AG04449 (cell line): ENCODE measurements around the gene RINL.
A peak's percentile ranks its signal among the peaks of the same experiment; 100 is the strongest.

ENCODE experiments used
- CTCF ChIA-PET: fragments of 350-600 bp; formaldehyde crosslinking; extraction: SDS; loops from one replicate; lab custom pipeline; 2021; ENCODE audit warnings: antibody characterized with exemption; lab: Yijun Ruan, JAX
- POLR2A ChIA-PET: fragments of 400-600, 350-600 bp; formaldehyde crosslinking; extraction: SDS; loops from one replicate; lab custom pipeline; 2020; ENCODE audit warnings: antibody characterized with exemption, inconsistent platforms; lab: Yijun Ruan, JAX
- DNase-seq: peaks from one replicate; pipeline ENCODE4 v3.0.0-alpha.2; 2010; ENCODE audit warnings: low read depth, low spot score
- H3K4me3 ChIP-seq: 2 replicates; pipeline ENCODE4 v1.5.1; 2011; ENCODE audit warnings: low read depth, mild to moderate bottlenecking, control low read depth, low read length
- TF ChIP-seq, protein P1 (sequence below): IDR thresholded peaks from one replicate; pipeline ENCODE4 v1.5.1; 2011; ENCODE audit warnings: mild to moderate bottlenecking, moderate library complexity, low read length, control low read depth, inconsistent platforms; ENCODE audit not compliant: insufficient read depth; ENCODE audit errors: missing control alignments

The RINL gene

DNA sequence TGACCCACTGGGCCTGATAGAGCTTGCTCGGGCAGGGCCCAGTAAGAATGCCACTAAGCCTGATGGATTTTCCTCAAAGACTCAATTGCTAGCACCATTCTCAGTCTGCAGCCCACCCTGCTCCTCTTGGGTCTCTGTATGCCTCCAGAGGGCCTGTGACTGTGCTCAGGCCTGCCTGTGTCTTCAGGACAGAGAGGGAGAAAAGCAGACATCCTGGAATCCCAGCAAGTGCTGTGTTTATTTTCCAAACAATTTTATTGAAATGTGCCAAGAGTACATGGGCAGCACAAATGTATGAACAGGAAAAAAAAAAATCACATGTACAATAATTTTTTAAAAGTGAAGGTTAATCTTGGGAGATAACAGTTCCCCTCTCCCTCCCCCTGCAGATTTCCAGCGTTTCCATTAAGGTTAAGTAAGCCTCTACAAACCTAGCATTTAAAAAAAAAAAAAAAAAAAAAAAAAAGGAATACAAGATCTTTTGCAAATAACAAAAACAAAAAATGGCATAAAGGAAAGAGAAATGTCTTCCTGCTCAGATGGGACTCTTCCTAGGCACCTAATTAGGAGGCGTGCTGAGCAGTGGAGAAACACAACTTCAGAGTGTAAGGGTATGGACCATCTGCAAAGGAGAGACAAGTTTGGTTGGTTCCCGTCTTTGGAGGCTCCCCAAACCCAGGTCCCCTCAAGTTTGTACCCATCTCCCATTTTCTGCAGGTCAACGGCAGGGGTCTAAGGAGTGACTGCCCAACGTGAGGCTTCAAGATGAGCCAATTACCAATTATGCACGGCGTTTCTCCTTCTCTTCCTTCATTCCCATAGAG lies 41.7 kb downstream of the RINL start:
- ChIA-PET CTCF (no interaction called here), POLR2A (interaction anchor here (1.2 kb wide), 1 partner anchor 13 kb away, joined by 7 read pairs; no protein-coding TSS in a partner anchor)
- TF ChIP-seq, protein P1, sequence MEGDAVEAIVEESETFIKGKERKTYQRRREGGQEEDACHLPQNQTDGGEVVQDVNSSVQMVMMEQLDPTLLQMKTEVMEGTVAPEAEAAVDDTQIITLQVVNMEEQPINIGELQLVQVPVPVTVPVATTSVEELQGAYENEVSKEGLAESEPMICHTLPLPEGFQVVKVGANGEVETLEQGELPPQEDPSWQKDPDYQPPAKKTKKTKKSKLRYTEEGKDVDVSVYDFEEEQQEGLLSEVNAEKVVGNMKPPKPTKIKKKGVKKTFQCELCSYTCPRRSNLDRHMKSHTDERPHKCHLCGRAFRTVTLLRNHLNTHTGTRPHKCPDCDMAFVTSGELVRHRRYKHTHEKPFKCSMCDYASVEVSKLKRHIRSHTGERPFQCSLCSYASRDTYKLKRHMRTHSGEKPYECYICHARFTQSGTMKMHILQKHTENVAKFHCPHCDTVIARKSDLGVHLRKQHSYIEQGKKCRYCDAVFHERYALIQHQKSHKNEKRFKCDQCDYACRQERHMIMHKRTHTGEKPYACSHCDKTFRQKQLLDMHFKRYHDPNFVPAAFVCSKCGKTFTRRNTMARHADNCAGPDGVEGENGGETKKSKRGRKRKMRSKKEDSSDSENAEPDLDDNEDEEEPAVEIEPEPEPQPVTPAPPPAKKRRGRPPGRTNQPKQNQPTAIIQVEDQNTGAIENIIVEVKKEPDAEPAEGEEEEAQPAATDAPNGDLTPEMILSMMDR: no peak

DNA sequence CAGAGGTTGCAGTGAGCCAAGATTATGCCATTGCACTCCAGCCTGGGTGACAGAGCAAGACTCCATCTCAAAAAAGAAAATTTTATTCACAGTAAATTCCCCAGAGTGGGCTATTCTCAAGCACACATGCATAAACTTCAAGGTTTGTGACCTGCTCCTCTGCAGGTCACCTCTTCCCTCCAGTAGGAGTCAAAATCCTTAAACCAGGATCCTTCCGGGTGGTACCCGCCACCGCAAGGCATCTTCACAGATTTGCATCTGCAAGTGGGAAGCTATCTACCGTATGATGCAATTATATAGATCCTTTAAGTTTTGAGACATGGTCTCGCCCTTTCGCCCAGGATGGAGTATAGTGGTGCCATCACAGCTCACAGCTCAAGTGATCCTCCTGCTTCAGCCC lies 43.5 kb downstream of the RINL start:
- H3K4me3 ChIP-seq: no peak overlapping the region
- TF ChIP-seq, protein P1: no peak
- ChIA-PET POLR2A (interaction anchor here (1.0 to 1.4 kb wide), 2 partner anchors 151 to 187 kb away, joined by 3 read pairs; partner anchors contain the start of gene ACTN4), CTCF (interaction anchor here (1.5 kb wide), 1 partner anchor 53 kb away, joined by 3 read pairs; no protein-coding TSS in a partner anchor)
- no peak for DNase-seq

More for the DNA sequence above, 41.7 kb downstream of the RINL start:
- H3K4me3 ChIP-seq: no peak overlapping the region
- no peak for DNase-seq

DNA sequence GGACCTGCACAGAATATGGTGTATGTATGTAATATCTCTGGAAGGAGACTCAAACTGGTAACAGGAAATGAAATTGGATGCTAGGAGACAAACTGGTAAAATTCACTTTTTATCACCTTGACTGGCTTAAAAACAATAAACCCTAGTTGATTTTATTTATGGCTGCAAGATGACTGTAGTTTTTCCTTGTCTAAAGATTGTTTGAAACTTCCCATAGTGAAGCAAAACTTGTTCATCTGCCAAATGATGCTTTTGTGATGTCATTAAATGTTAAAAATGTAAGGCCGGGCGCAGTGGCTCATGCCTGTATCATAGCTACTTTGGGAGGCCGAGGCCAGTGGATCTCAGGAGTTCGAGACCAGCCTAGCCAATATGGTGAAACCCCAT lies 44.0 kb downstream of the RINL start:
- ChIA-PET POLR2A (interaction anchor here (1.4 kb wide), 1 partner anchor 186 kb away, joined by 3 read pairs; the partner anchor contains the start of gene ACTN4), CTCF (no interaction called here)
- no peak overlapping the region for H3K4me3 ChIP-seq
- TF ChIP-seq, protein P1: no peak
- no peak for DNase-seq

DNA sequence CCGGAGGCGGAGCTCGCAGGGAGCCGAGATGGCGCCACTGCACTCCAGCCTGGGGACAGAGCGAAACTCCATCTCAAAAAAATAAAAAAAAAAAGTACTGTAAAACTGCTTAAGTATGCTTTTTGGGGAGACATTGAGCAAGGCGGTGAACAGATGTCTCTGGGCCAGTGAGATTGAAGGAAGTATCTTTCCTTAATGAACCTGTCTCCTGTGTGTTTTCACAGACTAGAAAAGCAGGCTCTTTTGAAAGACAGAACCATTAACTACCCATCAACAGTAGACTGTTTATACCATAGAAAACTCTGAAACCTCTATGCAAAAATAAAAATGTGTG lies 45.0 kb downstream of the RINL start:
- POLR2A ChIA-PET: no interaction called here
- no peak overlapping the region for H3K4me3 ChIP-seq
- CTCF ChIA-PET: no interaction called here
- DNase-seq: no peak
- TF ChIP-seq, protein P1: no peak

DNA sequence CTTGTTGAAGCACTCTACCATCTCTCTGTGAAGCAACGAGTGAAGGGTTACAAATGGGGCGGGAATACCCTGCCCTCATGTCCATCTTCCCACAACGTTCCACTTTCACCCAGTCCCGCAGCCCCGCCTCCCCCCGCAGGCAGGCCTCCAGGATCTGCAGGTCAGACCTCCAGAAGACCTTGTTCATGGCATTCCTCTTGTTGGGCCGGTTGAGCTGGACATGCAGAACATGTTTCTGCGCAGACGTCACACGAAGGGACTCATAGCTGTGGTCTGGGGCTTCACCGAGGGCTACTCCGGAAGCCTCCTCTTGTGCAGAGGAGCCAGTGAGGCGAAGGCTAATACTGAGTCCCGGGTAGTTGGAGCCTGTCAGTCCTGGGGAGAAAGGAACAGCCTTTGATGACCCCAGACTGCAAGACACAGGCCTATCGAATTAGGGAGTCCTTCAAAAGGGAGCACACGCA lies 46.9 kb downstream of the RINL start:
- peak; percentile 77 for DNase-seq
- ChIA-PET POLR2A (interaction anchor here (0.9 to 1.2 kb wide), 5 partner anchors 10 to 97 kb away, joined by 3 to 5 read pairs (median 4); no protein-coding TSS in a partner anchor), CTCF (interaction anchor here (0.7 to 1.8 kb wide), 4 partner anchors 18 to 99 kb away, joined by 3 to 6 read pairs (median 4); partner anchors contain the start of genes MRPS12 and SARS2)
- H3K4me3 ChIP-seq: peak overlapping the region; percentile 81
- TF ChIP-seq, protein P1: no peak
